Measurements from ENCODE around the gene CRACDL. TPM values are rescaled to one million over a fixed set of nuclear protein-coding genes. Genes with fewer than 3 reads are reported as not detected.

The CRACDL gene
- total and polyA plus RNA-seq, 2 donors = 2.4 to 6.2 TPM

- Histone ChIP-seq H3K27ac (ENCODE audit: low read depth) (no peak overlapping the region), H3K36me3 (ENCODE audit: insufficient read depth) (no peaks in the 10 kb centered on the region), H3K4me1 (ENCODE audit: insufficient read depth) (no peaks in the 10 kb centered on the region), H3K4me3 (ENCODE audit: low read depth, low read length) (no peak overlapping the region)
- DNase-seq (ENCODE audit: extremely low spot score) = no peak
- 45% methylated on average over 2 of the region's 2 CpGs for WGBS
Observed at GRCh38 chr2:98896416-98896815, 39.6 kb downstream of the CRACDL start.

GRCh38 chr2:98895901-98896300 lies 40.1 kb downstream of the CRACDL start:
- 77% methylated on average over 9 of the region's 9 CpGs for WGBS
- Histone ChIP-seq H3K36me3 (ENCODE audit: insufficient read depth) (no peaks in the 10 kb centered on the region), H3K4me1 (ENCODE audit: insufficient read depth) (no peaks in the 10 kb centered on the region), H3K4me3 (ENCODE audit: low read depth, low read length) (no peak overlapping the region), H3K27ac (ENCODE audit: low read depth) (no peak overlapping the region)
- DNase-seq (ENCODE audit: extremely low spot score) = no peak

- DNase-seq (ENCODE audit: extremely low spot score) = no peak
Observed at GRCh38 chr2:98895221-98895620, 40.8 kb downstream of the CRACDL start.

GRCh38 chr2:98894331-98895000 lies 41.6 kb downstream of the CRACDL start:
- Histone ChIP-seq H3K27ac (ENCODE audit: low read depth) (no peak overlapping the region), H3K4me3 (ENCODE audit: low read depth, low read length) (no peak overlapping the region), H3K4me1 (ENCODE audit: insufficient read depth) (no peaks in the 10 kb centered on the region), H3K36me3 (ENCODE audit: insufficient read depth) (no peaks in the 10 kb centered on the region)
- 87% methylated on average over 11 of the region's 11 CpGs for WGBS
- DNase-seq (ENCODE audit: extremely low spot score) = no peak

More at GRCh38 chr2:98895221-98895620, 40.8 kb downstream of the CRACDL start:
- Histone ChIP-seq H3K36me3 (ENCODE audit: insufficient read depth) (no peaks in the 10 kb centered on the region), H3K4me1 (ENCODE audit: insufficient read depth) (no peaks in the 10 kb centered on the region), H3K4me3 (ENCODE audit: low read depth, low read length) (no peak overlapping the region), H3K27ac (ENCODE audit: low read depth) (no peak overlapping the region)
- 87% methylated on average over 7 of the region's 7 CpGs for WGBS

- Histone ChIP-seq H3K27ac (ENCODE audit: low read depth) (no peak overlapping the region), H3K4me3 (ENCODE audit: low read depth, low read length) (no peak overlapping the region), H3K36me3 (ENCODE audit: insufficient read depth) (no peaks in the 10 kb centered on the region), H3K4me1 (ENCODE audit: insufficient read depth) (no peaks in the 10 kb centered on the region)
- DNase-seq (ENCODE audit: extremely low spot score) = no peak
- 80% methylated on average over 10 of the region's 10 CpGs for WGBS
Observed at GRCh38 chr2:98893911-98894321, 42.1 kb downstream of the CRACDL start.

GRCh38 chr2:98892871-98893270 lies 43.2 kb downstream of the CRACDL start:
- no peak overlapping the region for H3K4me3 ChIP-seq (ENCODE audit: low read depth, low read length)
- 85% methylated on average over 6 of the region's 6 CpGs for WGBS
- H3K27ac ChIP-seq (ENCODE audit: low read depth) = no peak overlapping the region
- H3K4me1 ChIP-seq (ENCODE audit: insufficient read depth) = no peaks in the 10 kb centered on the region
- no peak for DNase-seq (ENCODE audit: extremely low spot score)
- no peaks in the 10 kb centered on the region for H3K36me3 ChIP-seq (ENCODE audit: insufficient read depth)

- Histone ChIP-seq H3K4me3 (ENCODE audit: low read depth, low read length) (no peak overlapping the region), H3K27ac (ENCODE audit: low read depth) (no peak overlapping the region), H3K4me1 (ENCODE audit: insufficient read depth) (no peaks in the 10 kb centered on the region), H3K36me3 (ENCODE audit: insufficient read depth) (no peaks in the 10 kb centered on the region)
- 59% methylated on average over 1 of the region's 1 CpG for WGBS
- no peak for DNase-seq (ENCODE audit: extremely low spot score)
Observed at GRCh38 chr2:98891591-98891990, 44.4 kb downstream of the CRACDL start.

- DNase-seq (ENCODE audit: extremely low spot score) = no peak
- WGBS = 95% methylated on average over 2 of the region's 2 CpGs
- no peak overlapping the region for H3K27ac ChIP-seq (ENCODE audit: low read depth)
- H3K4me3 ChIP-seq (ENCODE audit: low read depth, low read length) = no peak overlapping the region
- H3K4me1 ChIP-seq (ENCODE audit: insufficient read depth) = no peaks in the 10 kb centered on the region
- H3K36me3 ChIP-seq (ENCODE audit: insufficient read depth) = no peaks in the 10 kb centered on the region
Observed at GRCh38 chr2:98886066-98886554, 49.9 kb downstream of the CRACDL start.

GRCh38 chr2:98884658-98885057 lies 51.4 kb downstream of the CRACDL start:
- H3K27ac ChIP-seq (ENCODE audit: low read depth) = no peak overlapping the region
- no peaks in the 10 kb centered on the region for H3K4me1 ChIP-seq (ENCODE audit: insufficient read depth)
- no peaks in the 10 kb centered on the region for H3K36me3 ChIP-seq (ENCODE audit: insufficient read depth)
- DNase-seq (ENCODE audit: extremely low spot score) = no peak
- WGBS = 82% methylated on average over 2 of the region's 2 CpGs
- no peak overlapping the region for H3K4me3 ChIP-seq (ENCODE audit: low read depth, low read length)

- no peak for DNase-seq (ENCODE audit: extremely low spot score)
- Histone ChIP-seq H3K4me3 (ENCODE audit: low read depth, low read length) (no peak overlapping the region), H3K4me1 (ENCODE audit: insufficient read depth) (no peaks in the 10 kb centered on the region), H3K27ac (ENCODE audit: low read depth) (no peak overlapping the region), H3K36me3 (ENCODE audit: insufficient read depth) (no peaks in the 10 kb centered on the region)
- 73% methylated on average over 10 of the region's 10 CpGs for WGBS
Observed at GRCh38 chr2:98883780-98884211, 52.2 kb downstream of the CRACDL start.

- no peaks in the 10 kb centered on the region for H3K36me3 ChIP-seq (ENCODE audit: insufficient read depth)
- no peak for DNase-seq (ENCODE audit: extremely low spot score)
- H3K4me1 ChIP-seq (ENCODE audit: insufficient read depth) = no peaks in the 10 kb centered on the region
- H3K27ac ChIP-seq (ENCODE audit: low read depth) = no peak overlapping the region
- no peak overlapping the region for H3K4me3 ChIP-seq (ENCODE audit: low read depth, low read length)
- 88% methylated on average over 11 of the region's 11 CpGs for WGBS
Observed at GRCh38 chr2:98882971-98883779, 52.9 kb downstream of the CRACDL start.

GRCh38 chr2:98882368-98882767 lies 53.7 kb downstream of the CRACDL start:
- Histone ChIP-seq H3K27ac (ENCODE audit: low read depth) (no peak overlapping the region), H3K4me3 (ENCODE audit: low read depth, low read length) (no peak overlapping the region), H3K4me1 (ENCODE audit: insufficient read depth) (no peaks in the 10 kb centered on the region), H3K36me3 (ENCODE audit: insufficient read depth) (no peaks in the 10 kb centered on the region)
- no peak for DNase-seq (ENCODE audit: extremely low spot score)
- WGBS = 90% methylated on average over 3 of the region's 3 CpGs

GRCh38 chr2:98881153-98881650 lies 54.8 kb downstream of the CRACDL start:
- DNase-seq (ENCODE audit: extremely low spot score) = no peak

More at GRCh38 chr2:98881153-98881650, 54.8 kb downstream of the CRACDL start:
- Histone ChIP-seq H3K36me3 (ENCODE audit: insufficient read depth) (no peaks in the 10 kb centered on the region), H3K27ac (ENCODE audit: low read depth) (no peak overlapping the region), H3K4me1 (ENCODE audit: insufficient read depth) (no peaks in the 10 kb centered on the region), H3K4me3 (ENCODE audit: low read depth, low read length) (no peak overlapping the region)
- WGBS = 85% methylated on average over 7 of the region's 7 CpGs

Measured in urinary bladder (tissue), 4 donors.